Measurements from ENCODE around the gene RNF166.
A peak's percentile ranks its signal among the peaks of the same experiment; 100 is the strongest.

RNF166 gene

GRCh38 chr16:88738151-88739084 lies 32.2 kb upstream of the RNF166 start:
- TF ChIP-seq ZNF274 (IDR thresholded peaks at IDR 0.05; ENCODE audit: low read depth, low read length) (no peak), SUZ12 (IDR thresholded peaks at IDR 0.05; ENCODE audit: extremely low read depth, insufficient read depth, insufficient read length) (no peak), YY1 (IDR thresholded peaks at IDR 0.05; ENCODE audit: insufficient read depth, insufficient read length) (no peak)
- H3K4me3 ChIP-seq (ENCODE audit: insufficient read length, low read depth) = no peak overlapping the region
- no peak overlapping the region for H3K9ac ChIP-seq (ENCODE audit: insufficient read length, low read depth)
- H3K36me3 ChIP-seq (ENCODE audit: insufficient read depth, insufficient read length, low read length) = peaks cover 87% of the 10 kb centered on the region
- H3K9me3 ChIP-seq (ENCODE audit: insufficient read depth, low read length) = no peaks in the 10 kb centered on the region
- no peak for DNase-seq (ENCODE audit: low read depth, low spot score)
- peaks cover 8% of the 10 kb centered on the region for H3K4me1 ChIP-seq (ENCODE audit: insufficient read depth, insufficient read length)
- H3K27me3 ChIP-seq (ENCODE audit: insufficient read depth, insufficient read length) = no peaks in the 10 kb centered on the region

DNA sequence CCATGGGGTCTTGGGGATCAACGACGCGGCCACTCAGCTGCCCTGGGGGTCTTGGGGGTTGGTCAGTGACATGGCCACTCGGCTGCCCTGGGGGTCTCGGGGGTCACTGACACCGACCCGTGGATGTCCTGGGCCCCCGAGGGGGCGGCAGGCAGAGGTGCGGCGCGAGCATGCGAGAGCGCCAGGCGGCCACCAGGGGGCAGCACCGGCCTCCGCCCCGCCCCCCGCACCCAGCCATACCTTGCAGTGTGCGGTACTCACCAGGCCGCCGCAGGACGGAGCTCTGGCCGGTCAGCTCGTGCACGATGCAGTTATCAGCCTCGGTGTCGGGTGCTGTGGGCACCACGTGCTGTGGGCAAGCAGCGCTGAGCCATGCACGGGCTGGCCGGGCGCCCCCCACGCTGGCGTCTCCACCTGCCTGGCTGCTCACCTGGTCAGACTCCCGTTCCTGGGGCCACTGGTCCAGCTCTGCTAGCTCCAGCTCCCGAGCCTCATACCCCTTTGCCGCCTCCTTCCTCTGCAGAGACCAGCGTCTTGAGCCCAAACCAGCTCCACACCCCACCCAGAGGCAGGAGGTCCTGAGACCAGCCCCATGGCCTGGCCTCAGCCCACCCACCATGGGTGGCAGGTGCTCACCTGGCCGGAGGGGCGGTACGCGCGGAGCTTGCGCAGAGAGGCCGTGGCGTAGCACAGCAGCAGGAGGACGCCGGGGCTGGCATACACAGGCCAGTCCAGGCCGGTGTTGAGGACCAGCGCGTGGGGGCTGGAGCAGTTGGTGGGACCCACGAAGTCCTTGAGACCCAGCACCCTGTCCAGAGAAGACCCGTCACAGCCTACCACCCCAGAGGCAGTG lies 31.3 kb upstream of the RNF166 start:
- H3K36me3 ChIP-seq (ENCODE audit: insufficient read depth, insufficient read length, low read length) = peaks cover 87% of the 10 kb centered on the region
- TF ChIP-seq SUZ12 (IDR thresholded peaks at IDR 0.05; ENCODE audit: extremely low read depth, insufficient read depth, insufficient read length) (no peak), ZNF274 (IDR thresholded peaks at IDR 0.05; ENCODE audit: low read depth, low read length) (no peak), YY1 (IDR thresholded peaks at IDR 0.05; ENCODE audit: insufficient read depth, insufficient read length) (no peak)

DNA sequence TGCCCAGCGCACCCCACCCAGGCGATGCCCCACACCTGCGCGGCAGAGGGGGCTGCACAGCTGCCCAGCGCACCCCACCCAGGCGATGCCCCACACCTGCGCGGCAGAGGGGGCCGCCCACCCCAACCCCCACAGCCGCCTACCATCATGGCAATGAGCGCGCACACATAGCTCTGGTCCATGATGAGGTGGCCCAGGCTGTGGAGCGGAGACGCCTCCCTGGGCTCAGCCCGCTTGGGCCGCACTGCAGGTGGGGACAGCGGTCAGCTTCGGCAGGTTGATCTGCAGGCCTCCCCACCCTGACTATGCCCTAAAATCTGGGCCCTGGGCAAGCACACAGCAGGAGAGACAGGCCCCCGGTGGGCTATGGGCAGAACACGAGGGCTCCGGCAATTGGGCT lies 30.3 kb upstream of the RNF166 start:
- Histone ChIP-seq H3K4me1 (ENCODE audit: insufficient read depth, insufficient read length) (peaks cover 6% of the 10 kb centered on the region), H3K36me3 (ENCODE audit: insufficient read depth, insufficient read length, low read length) (peaks cover 87% of the 10 kb centered on the region), H3K4me3 (ENCODE audit: insufficient read length, low read depth) (no peak overlapping the region), H3K9me3 (ENCODE audit: insufficient read depth, low read length) (no peaks in the 10 kb centered on the region), H3K9ac (ENCODE audit: insufficient read length, low read depth) (no peak overlapping the region), H3K27me3 (ENCODE audit: insufficient read depth, insufficient read length) (no peaks in the 10 kb centered on the region)
- TF ChIP-seq YY1 (IDR thresholded peaks at IDR 0.05; ENCODE audit: insufficient read depth, insufficient read length) = no peak
- no peak for TF ChIP-seq ZNF274 (IDR thresholded peaks at IDR 0.05; ENCODE audit: low read depth, low read length)
- TF ChIP-seq SUZ12 (IDR thresholded peaks at IDR 0.05; ENCODE audit: extremely low read depth, insufficient read depth, insufficient read length) = no peak
- no peak for DNase-seq (ENCODE audit: low read depth, low spot score)

More for the DNA sequence above, 31.3 kb upstream of the RNF166 start:
- no peaks in the 10 kb centered on the region for H3K27me3 ChIP-seq (ENCODE audit: insufficient read depth, insufficient read length)
- DNase-seq (ENCODE audit: low read depth, low spot score) = peak; percentile 35
- H3K4me1 ChIP-seq (ENCODE audit: insufficient read depth, insufficient read length) = peaks cover 6% of the 10 kb centered on the region
- peak overlapping the region; percentile 74 for H3K9ac ChIP-seq (ENCODE audit: insufficient read length, low read depth)
- H3K4me3 ChIP-seq (ENCODE audit: insufficient read length, low read depth) = no peak overlapping the region
- no peaks in the 10 kb centered on the region for H3K9me3 ChIP-seq (ENCODE audit: insufficient read depth, low read length)

- DNase-seq (ENCODE audit: low read depth, low spot score) = no peak
- Histone ChIP-seq H3K4me1 (ENCODE audit: insufficient read depth, insufficient read length) (peaks cover 6% of the 10 kb centered on the region), H3K4me3 (ENCODE audit: insufficient read length, low read depth) (no peak overlapping the region), H3K36me3 (ENCODE audit: insufficient read depth, insufficient read length, low read length) (peaks cover 86% of the 10 kb centered on the region), H3K27me3 (ENCODE audit: insufficient read depth, insufficient read length) (no peaks in the 10 kb centered on the region), H3K9ac (ENCODE audit: insufficient read length, low read depth) (no peak overlapping the region), H3K9me3 (ENCODE audit: insufficient read depth, low read length) (no peaks in the 10 kb centered on the region)
- TF ChIP-seq ZNF274 (IDR thresholded peaks at IDR 0.05; ENCODE audit: low read depth, low read length) = no peak
These were observed 29.9 kb upstream of the RNF166 start for GRCh38 chr16:88736088-88736487.

GRCh38 chr16:88735616-88736015 lies 29.4 kb upstream of the RNF166 start:
- Histone ChIP-seq H3K9ac (ENCODE audit: insufficient read length, low read depth) (no peak overlapping the region), H3K4me3 (ENCODE audit: insufficient read length, low read depth) (no peak overlapping the region), H3K9me3 (ENCODE audit: insufficient read depth, low read length) (no peaks in the 10 kb centered on the region), H3K36me3 (ENCODE audit: insufficient read depth, insufficient read length, low read length) (peaks cover 86% of the 10 kb centered on the region), H3K4me1 (ENCODE audit: insufficient read depth, insufficient read length) (peaks cover 6% of the 10 kb centered on the region), H3K27me3 (ENCODE audit: insufficient read depth, insufficient read length) (no peaks in the 10 kb centered on the region)
- DNase-seq (ENCODE audit: low read depth, low spot score) = no peak
- TF ChIP-seq SUZ12 (IDR thresholded peaks at IDR 0.05; ENCODE audit: extremely low read depth, insufficient read depth, insufficient read length) (no peak), ZNF274 (IDR thresholded peaks at IDR 0.05; ENCODE audit: low read depth, low read length) (no peak), YY1 (IDR thresholded peaks at IDR 0.05; ENCODE audit: insufficient read depth, insufficient read length) (no peak)

DNA sequence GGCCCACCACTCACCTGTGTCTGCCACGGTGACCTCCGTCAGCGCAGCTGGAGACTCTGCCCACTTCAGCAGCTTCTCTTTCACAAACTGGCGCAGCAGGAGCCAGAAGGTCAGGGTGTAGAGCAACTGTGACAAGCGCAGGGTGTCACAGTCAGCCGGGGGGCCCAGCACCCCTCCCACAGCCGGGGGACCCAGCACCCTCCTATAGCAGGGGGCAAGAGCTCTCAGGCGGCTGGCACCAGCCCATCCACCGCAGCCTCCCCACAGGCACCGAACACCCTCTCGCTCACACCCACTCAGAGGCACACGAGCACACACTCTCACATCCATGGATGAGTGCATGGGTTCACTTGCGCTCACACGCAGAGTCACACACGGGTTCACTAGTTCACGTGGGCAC lies 28.9 kb upstream of the RNF166 start:
- DNase-seq (ENCODE audit: low read depth, low spot score) = no peak
- peaks cover 83% of the 10 kb centered on the region for H3K36me3 ChIP-seq (ENCODE audit: insufficient read depth, insufficient read length, low read length)
- TF ChIP-seq YY1 (IDR thresholded peaks at IDR 0.05; ENCODE audit: insufficient read depth, insufficient read length) (no peak), ZNF274 (IDR thresholded peaks at IDR 0.05; ENCODE audit: low read depth, low read length) (no peak), SUZ12 (IDR thresholded peaks at IDR 0.05; ENCODE audit: extremely low read depth, insufficient read depth, insufficient read length) (no peak)

GRCh38 chr16:88734361-88734728 lies 28.1 kb upstream of the RNF166 start:
- Histone ChIP-seq H3K4me1 (ENCODE audit: insufficient read depth, insufficient read length) (peaks cover 6% of the 10 kb centered on the region), H3K27me3 (ENCODE audit: insufficient read depth, insufficient read length) (no peaks in the 10 kb centered on the region), H3K9ac (ENCODE audit: insufficient read length, low read depth) (no peak overlapping the region), H3K9me3 (ENCODE audit: insufficient read depth, low read length) (no peaks in the 10 kb centered on the region), H3K4me3 (ENCODE audit: insufficient read length, low read depth) (no peak overlapping the region), H3K36me3 (ENCODE audit: insufficient read depth, insufficient read length, low read length) (peaks cover 81% of the 10 kb centered on the region)
- no peak for TF ChIP-seq YY1 (IDR thresholded peaks at IDR 0.05; ENCODE audit: insufficient read depth, insufficient read length)
- no peak for TF ChIP-seq ZNF274 (IDR thresholded peaks at IDR 0.05; ENCODE audit: low read depth, low read length)
- no peak for TF ChIP-seq SUZ12 (IDR thresholded peaks at IDR 0.05; ENCODE audit: extremely low read depth, insufficient read depth, insufficient read length)
- no peak for DNase-seq (ENCODE audit: low read depth, low spot score)

More for the DNA sequence above, 28.9 kb upstream of the RNF166 start:
- Histone ChIP-seq H3K9me3 (ENCODE audit: insufficient read depth, low read length) (no peaks in the 10 kb centered on the region), H3K27me3 (ENCODE audit: insufficient read depth, insufficient read length) (no peaks in the 10 kb centered on the region), H3K4me3 (ENCODE audit: insufficient read length, low read depth) (no peak overlapping the region), H3K4me1 (ENCODE audit: insufficient read depth, insufficient read length) (peaks cover 6% of the 10 kb centered on the region), H3K9ac (ENCODE audit: insufficient read length, low read depth) (no peak overlapping the region)
